Stimulated activated naive B cell treated with anti-CD40 and anti-IgM and Interleukin-4, amounts not matched to agents 10 μg/mL and 1 μg/mL and 100 μg/mL, for 72 hours (primary cell): ENCODE data around the gene CPE.

Experiments
- ATAC-seq, 2 donors: fragments of 150-1000 bp; cut with Tn5 transposase; replicated peaks; 2 replicates each; pipeline ENCODE4 v1.10.0; 2021; ENCODE audit warnings: moderate library complexity in 1 of 2
- DNase-seq: peaks from one replicate; pipeline ENCODE4 v3.0.0; 2021
- H3K27ac Mint-ChIP-seq: one replicate; pipeline ENCODE4 v1.8.0; 2022; ENCODE audit warnings: mild to moderate bottlenecking, mixed read lengths
- H3K27me3 Mint-ChIP-seq, 2 donors: one replicate each; pipeline ENCODE4 v1.8.0; 2022; ENCODE audit warnings: mixed read lengths in 2 of 2
- H3K36me3 Mint-ChIP-seq, 2 donors: one replicate each; pipeline ENCODE4 v1.8.0; 2022; ENCODE audit warnings: mixed read lengths in 2 of 2, mild to moderate bottlenecking in 1 of 2
- H3K4me1 Mint-ChIP-seq, 2 donors: one replicate each; pipeline ENCODE4 v1.8.0; 2022; ENCODE audit warnings: mixed read lengths in 2 of 2, mild to moderate bottlenecking in 1 of 2
- H3K4me3 Mint-ChIP-seq, 2 donors: one replicate each; pipeline ENCODE4 v1.8.0; 2022; ENCODE audit warnings: mild to moderate bottlenecking in 2 of 2, mixed read lengths in 2 of 2, moderate library complexity in 1 of 2
- H3K9me3 Mint-ChIP-seq, 2 donors: one replicate each; pipeline ENCODE4 v1.8.0; 2022; ENCODE audit warnings: mixed read lengths in 2 of 2, mild to moderate bottlenecking in 1 of 2

The CPE gene

DNA sequence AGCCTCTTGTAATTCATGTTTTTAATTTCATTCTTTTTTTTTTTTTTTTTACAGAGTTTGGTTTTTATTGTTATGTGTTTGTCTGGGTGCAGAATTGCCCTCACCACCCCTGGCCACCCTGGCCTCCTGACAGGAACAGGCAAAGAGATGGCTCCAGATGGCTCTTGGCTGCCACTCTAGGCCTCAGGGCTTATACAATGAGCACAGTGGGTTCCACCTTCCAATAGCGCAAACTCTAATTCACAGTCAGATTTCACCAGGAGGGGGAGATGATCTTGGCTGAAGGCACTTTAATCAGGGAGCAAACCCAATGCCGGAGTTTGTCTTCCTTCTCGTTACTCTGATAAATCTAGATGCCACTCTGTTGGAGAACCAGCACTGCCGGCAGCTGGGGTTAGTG, 24.8 kb downstream of the CPE start:
- no peak overlapping the region for H3K27ac Mint-ChIP-seq
- DNase-seq: no peak
- H3K27me3 Mint-ChIP-seq: peaks cover 4 to 7% of the 10 kb centered on the region in 2 donors
- H3K4me3 Mint-ChIP-seq: no peak overlapping the region
- no peaks in the 10 kb centered on the region for H3K9me3 Mint-ChIP-seq
- ATAC-seq: no peak
- peaks cover 0 to 1% of the 10 kb centered on the region in 2 donors for H3K4me1 Mint-ChIP-seq
- H3K36me3 Mint-ChIP-seq: no peaks in the 10 kb centered on the region

DNA sequence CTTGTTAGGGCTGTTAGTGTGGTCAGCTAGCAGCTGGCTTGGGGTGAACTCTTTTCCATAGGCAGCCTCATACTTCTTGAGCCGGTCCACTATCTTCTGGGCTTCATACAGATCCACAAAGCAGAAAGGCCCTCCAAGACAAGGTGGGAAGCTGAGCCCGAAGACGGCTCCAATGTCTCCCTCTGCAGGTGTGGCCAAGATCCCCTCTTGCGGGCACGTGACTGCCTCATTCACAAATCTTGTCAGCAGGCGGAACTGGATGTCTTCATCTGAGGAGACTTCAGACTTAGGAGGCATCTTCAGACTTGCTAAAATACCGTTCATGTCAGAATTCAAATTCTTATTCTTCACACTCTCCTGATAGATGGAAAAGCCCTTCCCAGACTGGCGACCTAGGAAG, 25.3 kb downstream of the CPE start:
- Mint-ChIP-seq H3K4me3 (no peak overlapping the region), H3K27me3 (peaks cover 7% of the 10 kb centered on the region in 2 donors), H3K4me1 (peaks cover 0 to 1% of the 10 kb centered on the region in 2 donors), H3K9me3 (no peaks in the 10 kb centered on the region), H3K36me3 (no peaks in the 10 kb centered on the region), H3K27ac (no peak overlapping the region)
- ATAC-seq (no peak), DNase-seq (no peak)

DNA sequence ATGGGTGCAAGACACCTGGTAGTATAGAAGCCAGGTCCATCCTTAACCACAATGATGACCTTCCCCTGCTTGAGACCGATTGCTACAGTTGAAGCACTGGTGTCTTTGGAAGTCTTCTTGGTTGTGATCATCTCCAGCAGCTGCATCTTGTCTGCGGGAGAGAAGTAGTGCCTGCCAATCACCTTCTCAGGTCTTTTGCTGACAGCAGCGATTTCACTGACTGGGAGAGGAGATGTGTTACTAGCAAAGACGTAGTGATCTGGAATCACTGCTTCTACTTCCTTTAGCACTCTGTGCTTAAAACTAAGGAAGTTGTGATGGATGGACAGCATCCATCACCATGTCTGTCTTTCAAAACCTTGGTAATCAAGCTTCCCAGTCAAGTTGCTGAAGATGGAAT, 25.9 kb downstream of the CPE start:
- H3K9me3 Mint-ChIP-seq: no peaks in the 10 kb centered on the region
- no peak for ATAC-seq
- no peak for DNase-seq
- peaks cover 7% of the 10 kb centered on the region in 2 donors for H3K27me3 Mint-ChIP-seq
- no peak overlapping the region for H3K27ac Mint-ChIP-seq
- peaks cover 0 to 1% of the 10 kb centered on the region in 2 donors for H3K4me1 Mint-ChIP-seq
- no peak overlapping the region for H3K4me3 Mint-ChIP-seq
- no peaks in the 10 kb centered on the region for H3K36me3 Mint-ChIP-seq

DNA sequence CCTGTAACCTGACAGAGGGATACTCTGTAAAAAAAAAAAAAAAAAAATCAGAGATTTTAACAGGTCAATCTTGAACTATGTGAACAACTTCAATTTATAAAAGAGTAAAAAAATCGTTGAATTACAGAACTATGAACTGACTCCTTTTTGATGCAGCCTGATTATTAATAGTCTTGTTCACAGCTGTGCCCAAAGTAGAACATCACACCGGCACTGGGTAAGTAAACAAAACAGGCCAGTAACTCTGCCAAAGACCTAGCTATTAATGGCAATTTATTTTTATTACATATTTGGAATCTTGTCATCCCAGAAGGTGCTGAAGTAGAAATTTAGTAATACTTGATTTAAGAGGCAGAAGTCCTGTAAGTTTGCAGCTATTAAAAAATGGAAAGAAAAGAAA, 31.4 kb downstream of the CPE start:
- Mint-ChIP-seq H3K27ac (no peak overlapping the region), H3K27me3 (peaks cover 6 to 19% of the 10 kb centered on the region in 2 donors), H3K9me3 (no peaks in the 10 kb centered on the region), H3K36me3 (no peaks in the 10 kb centered on the region), H3K4me1 (no peaks in the 10 kb centered on the region), H3K4me3 (no peak overlapping the region)
- DNase-seq (no peak), ATAC-seq (no peak)

DNA sequence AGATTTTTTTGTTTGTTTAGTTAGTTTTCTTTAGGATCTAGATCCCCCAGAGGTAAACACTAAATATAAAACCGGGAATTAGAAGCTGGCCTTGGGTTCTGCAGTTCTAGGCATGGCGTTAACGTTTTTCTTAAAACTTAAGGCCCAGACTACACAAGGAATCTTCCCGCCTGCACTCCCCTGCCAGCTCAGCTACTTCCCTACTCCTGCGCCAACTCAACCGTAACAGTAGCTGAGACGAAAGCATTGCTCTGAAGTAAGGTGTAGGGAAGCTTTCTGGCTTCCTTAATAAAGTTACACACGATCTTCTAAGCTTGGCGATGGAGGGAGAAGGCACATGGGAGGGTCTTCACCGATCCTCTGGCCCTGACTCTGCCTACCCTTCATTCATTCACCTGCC, 37.1 kb downstream of the CPE start:
- Mint-ChIP-seq H3K4me3 (no peak overlapping the region), H3K27me3 (peaks cover 18 to 19% of the 10 kb centered on the region in 2 donors), H3K27ac (no peak overlapping the region), H3K9me3 (no peaks in the 10 kb centered on the region), H3K36me3 (no peaks in the 10 kb centered on the region), H3K4me1 (no peaks in the 10 kb centered on the region)
- ATAC-seq (no peak), DNase-seq (no peak)

DNA sequence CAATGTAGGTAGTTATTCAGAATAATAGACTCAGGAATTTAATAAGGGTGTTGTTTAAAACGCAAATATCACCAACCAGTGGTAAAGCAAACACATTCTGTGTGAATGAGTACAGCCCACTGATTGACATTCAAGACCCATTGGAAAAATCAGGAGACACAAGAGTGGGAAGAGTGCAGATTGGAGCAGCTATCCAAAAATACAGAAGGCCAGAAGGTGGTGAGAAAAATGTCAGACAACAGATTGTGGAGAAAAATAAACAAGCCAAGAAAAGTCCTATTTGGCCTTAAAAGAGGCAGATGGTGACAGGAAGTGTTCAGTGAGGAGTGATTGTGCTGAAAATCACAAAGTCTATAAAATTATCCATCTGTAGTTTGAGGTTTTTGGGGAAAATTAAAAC, 39.3 kb downstream of the CPE start:
- ATAC-seq (no peak), DNase-seq (no peak)
- Mint-ChIP-seq H3K36me3 (no peaks in the 10 kb centered on the region), H3K27ac (no peak overlapping the region), H3K4me1 (no peaks in the 10 kb centered on the region), H3K4me3 (no peak overlapping the region), H3K27me3 (peaks cover 8 to 13% of the 10 kb centered on the region in 2 donors), H3K9me3 (no peaks in the 10 kb centered on the region)

DNA sequence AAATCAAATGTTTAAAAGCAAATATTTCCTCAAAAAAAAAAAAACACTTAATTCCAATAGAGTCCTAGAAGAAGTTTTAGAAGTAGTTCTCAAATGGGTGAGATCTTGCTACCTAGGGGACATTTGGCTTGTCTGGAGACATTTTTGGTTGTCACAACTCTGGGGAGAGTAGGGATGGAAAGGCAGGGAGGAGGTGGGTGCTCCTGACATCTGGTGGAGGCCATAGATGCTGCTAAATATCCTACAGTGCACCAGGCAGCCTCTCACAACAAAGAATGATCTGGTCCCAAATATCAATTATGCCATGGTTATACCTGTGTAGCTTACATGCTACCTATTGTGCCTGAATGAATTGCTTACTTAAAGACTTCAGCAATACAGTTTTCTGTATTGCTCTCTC, 46.8 kb downstream of the CPE start:
- Mint-ChIP-seq H3K27me3 (peaks cover 7 to 10% of the 10 kb centered on the region in 2 donors), H3K36me3 (peaks cover 0 to 3% of the 10 kb centered on the region in 2 donors), H3K4me1 (peaks cover 0 to 4% of the 10 kb centered on the region in 2 donors), H3K27ac (no peak overlapping the region), H3K9me3 (peaks cover 4% of the 10 kb centered on the region in 2 donors), H3K4me3 (no peak overlapping the region)
- DNase-seq (no peak), ATAC-seq (no peak)

DNA sequence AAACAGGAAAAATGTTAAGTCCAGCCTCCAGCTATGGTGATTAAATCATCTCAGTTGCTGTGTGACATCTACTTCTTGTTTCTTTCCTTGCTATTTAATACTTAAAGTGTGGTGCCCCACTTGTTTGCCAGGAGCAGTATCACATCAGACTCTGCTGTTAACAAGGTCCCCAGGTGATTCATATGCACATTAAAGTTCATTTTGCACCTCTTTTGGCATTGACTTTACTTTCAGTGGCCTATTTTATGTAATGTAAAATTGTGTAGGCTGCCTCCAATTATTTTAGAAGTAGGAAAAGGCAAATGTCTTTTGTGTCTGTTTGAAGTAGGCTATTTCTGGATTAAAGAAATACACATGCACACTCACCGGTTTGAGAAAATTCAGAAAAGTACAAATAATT, 47.5 kb downstream of the CPE start:
- no peak overlapping the region for H3K27ac Mint-ChIP-seq
- ATAC-seq (no peak), DNase-seq (no peak)
- peaks cover 0 to 3% of the 10 kb centered on the region in 2 donors for H3K36me3 Mint-ChIP-seq
- peaks cover 4% of the 10 kb centered on the region in 2 donors for H3K9me3 Mint-ChIP-seq
- H3K4me3 Mint-ChIP-seq: no peak overlapping the region
- H3K27me3 Mint-ChIP-seq: peaks cover 7 to 10% of the 10 kb centered on the region in 2 donors
- peaks cover 0 to 4% of the 10 kb centered on the region in 2 donors for H3K4me1 Mint-ChIP-seq

DNA sequence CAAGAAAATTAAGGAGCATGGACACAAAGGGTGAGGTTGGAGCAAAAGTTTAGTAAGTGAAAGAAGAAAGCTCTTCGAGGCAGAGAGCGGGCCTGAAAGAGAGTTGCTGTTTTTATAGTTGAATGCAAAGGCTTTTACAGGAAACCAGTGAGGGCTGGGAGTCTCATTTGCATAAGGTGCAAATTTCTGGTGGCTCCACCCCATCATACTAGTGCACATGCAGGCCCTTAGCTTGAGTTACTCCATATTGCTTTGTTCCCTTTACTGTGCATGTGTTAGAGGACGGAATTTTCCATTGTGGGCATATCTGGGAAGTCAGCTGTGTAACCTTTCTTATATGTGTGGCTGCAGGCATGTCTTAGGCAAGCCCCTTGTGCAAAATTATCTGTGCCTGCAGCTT, 48.0 kb downstream of the CPE start:
- Mint-ChIP-seq H3K27me3 (peaks cover 10 to 13% of the 10 kb centered on the region in 2 donors), H3K27ac (no peak overlapping the region), H3K4me1 (peaks cover 0 to 4% of the 10 kb centered on the region in 2 donors), H3K36me3 (peaks cover 0 to 3% of the 10 kb centered on the region in 2 donors), H3K9me3 (peaks cover 4% of the 10 kb centered on the region in 2 donors), H3K4me3 (no peak overlapping the region)
- ATAC-seq (no peak), DNase-seq (no peak)

DNA sequence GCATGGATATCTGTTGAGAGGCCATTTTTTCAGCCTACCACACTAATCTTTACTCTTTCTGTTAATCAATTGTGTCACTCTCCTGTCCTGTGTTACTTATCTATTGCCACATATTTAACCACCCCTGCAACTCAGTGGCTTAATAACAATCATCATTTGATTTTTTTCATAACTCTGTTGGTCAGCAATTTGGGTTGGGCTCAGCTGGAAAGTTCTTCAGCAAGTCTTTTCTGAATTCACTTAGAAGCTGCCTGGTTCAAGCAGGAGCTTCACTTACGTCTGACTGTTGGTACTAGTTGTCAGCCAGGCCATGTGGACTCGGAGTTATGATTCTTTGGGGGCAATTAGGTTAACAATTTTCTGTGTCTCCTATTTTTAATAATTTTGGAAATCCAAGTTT, 50.1 kb downstream of the CPE start:
- ATAC-seq: no peak
- peaks cover 16 to 24% of the 10 kb centered on the region in 2 donors for H3K27me3 Mint-ChIP-seq
- peaks cover 0 to 3% of the 10 kb centered on the region in 2 donors for H3K36me3 Mint-ChIP-seq
- no peak overlapping the region for H3K27ac Mint-ChIP-seq
- H3K9me3 Mint-ChIP-seq: peaks cover 4 to 7% of the 10 kb centered on the region in 2 donors
- H3K4me3 Mint-ChIP-seq: no peak overlapping the region
- H3K4me1 Mint-ChIP-seq: peaks cover 0 to 4% of the 10 kb centered on the region in 2 donors
- no peak for DNase-seq

DNA sequence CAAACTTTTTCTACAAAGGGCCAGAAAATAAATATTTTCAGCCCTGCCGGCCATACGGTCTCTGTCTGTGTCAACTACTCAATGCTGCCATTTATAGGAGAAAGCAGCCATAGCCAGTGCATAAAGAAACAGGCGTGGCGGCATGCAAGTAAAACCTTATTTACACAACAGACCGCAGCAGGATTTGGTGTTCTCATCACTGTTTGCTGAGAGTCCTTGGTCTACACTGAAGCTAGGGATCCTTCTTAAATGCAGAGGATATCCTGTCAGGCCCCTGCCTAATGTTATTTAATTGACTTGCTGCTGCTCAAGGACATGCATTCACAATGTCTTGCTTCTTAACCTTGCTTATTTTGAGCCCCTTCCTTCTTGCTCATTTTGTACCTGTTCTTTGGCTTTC, 54.7 kb downstream of the CPE start:
- Mint-ChIP-seq H3K9me3 (peaks cover 0 to 3% of the 10 kb centered on the region in 2 donors), H3K27me3 (peaks cover 12 to 14% of the 10 kb centered on the region in 2 donors), H3K36me3 (no peaks in the 10 kb centered on the region), H3K4me1 (no peaks in the 10 kb centered on the region), H3K27ac (no peak overlapping the region), H3K4me3 (no peak overlapping the region)
- no peak for ATAC-seq
- no peak for DNase-seq

DNA sequence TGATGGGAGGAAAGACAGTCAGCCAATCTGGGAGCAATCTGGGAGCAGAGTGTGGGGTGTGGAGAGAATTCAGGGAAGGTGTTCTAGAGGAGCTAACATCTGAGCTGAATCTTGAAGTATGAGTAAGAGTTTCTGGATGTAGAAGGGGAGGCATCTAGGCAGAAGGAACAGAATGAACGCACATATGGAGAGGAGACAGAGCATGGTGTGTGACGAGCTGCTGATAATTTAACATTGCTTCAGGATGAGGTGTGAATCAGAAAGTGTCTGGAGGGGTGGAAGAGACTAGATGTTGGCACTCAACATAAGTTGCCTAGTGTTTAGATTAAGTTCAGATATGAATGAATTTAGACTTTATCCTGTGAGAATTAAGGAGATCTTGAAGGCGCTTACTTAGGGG, 58.9 kb downstream of the CPE start:
- no peak overlapping the region for H3K27ac Mint-ChIP-seq
- peaks cover 0 to 1% of the 10 kb centered on the region in 2 donors for H3K9me3 Mint-ChIP-seq
- H3K4me1 Mint-ChIP-seq: no peaks in the 10 kb centered on the region
- no peaks in the 10 kb centered on the region for H3K36me3 Mint-ChIP-seq
- peaks cover 6 to 11% of the 10 kb centered on the region in 2 donors for H3K27me3 Mint-ChIP-seq
- ATAC-seq: no peak
- no peak overlapping the region for H3K4me3 Mint-ChIP-seq
- no peak for DNase-seq

DNA sequence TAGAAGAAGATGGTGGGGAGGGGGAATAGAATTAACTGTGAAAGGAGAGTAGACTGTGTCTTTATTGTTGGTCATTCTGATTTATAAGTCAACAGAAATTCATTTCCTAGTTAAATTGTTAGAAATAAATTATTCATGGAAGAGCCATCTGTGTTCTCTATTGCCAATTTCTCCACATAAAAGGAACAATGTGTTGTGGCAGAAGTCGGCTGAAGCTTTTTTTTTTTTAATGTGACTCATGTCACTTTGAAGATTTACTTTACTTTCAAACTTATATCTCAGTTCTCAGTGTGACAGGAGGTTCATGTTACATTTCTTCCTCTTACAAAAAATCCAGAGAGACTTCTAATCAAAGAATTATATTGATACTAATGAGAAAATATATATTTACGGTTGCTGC, 60.5 kb downstream of the CPE start:
- Mint-ChIP-seq H3K4me1 (no peaks in the 10 kb centered on the region), H3K27ac (no peak overlapping the region), H3K4me3 (no peak overlapping the region), H3K27me3 (peaks cover 3 to 12% of the 10 kb centered on the region in 2 donors), H3K9me3 (no peaks in the 10 kb centered on the region), H3K36me3 (no peaks in the 10 kb centered on the region)
- ATAC-seq (no peak), DNase-seq (no peak)

DNA sequence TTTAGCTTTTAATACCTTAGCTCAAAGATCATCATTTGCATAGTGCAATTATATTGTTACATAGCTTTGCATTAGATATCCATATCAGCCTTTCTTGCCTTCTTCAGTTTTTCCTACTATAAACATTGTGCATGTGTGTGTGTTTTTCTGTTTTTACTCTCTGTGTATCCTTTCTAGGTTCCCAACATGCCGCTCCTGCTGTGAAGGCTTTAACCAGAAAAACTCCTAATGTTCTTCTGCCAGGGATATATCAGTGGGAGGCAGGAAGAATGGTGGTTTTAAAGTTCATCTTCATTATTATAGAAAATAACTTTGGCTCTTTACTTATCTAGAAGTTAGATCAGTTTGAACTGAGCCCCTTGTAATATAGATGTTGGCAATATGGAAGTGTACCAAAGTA, 61.2 kb downstream of the CPE start:
- DNase-seq: no peak
- no peaks in the 10 kb centered on the region for H3K36me3 Mint-ChIP-seq
- H3K27ac Mint-ChIP-seq: no peak overlapping the region
- peaks cover 4 to 19% of the 10 kb centered on the region in 2 donors for H3K27me3 Mint-ChIP-seq
- ATAC-seq: no peak
- H3K4me1 Mint-ChIP-seq: no peaks in the 10 kb centered on the region
- H3K9me3 Mint-ChIP-seq: no peaks in the 10 kb centered on the region
- no peak overlapping the region for H3K4me3 Mint-ChIP-seq

DNA sequence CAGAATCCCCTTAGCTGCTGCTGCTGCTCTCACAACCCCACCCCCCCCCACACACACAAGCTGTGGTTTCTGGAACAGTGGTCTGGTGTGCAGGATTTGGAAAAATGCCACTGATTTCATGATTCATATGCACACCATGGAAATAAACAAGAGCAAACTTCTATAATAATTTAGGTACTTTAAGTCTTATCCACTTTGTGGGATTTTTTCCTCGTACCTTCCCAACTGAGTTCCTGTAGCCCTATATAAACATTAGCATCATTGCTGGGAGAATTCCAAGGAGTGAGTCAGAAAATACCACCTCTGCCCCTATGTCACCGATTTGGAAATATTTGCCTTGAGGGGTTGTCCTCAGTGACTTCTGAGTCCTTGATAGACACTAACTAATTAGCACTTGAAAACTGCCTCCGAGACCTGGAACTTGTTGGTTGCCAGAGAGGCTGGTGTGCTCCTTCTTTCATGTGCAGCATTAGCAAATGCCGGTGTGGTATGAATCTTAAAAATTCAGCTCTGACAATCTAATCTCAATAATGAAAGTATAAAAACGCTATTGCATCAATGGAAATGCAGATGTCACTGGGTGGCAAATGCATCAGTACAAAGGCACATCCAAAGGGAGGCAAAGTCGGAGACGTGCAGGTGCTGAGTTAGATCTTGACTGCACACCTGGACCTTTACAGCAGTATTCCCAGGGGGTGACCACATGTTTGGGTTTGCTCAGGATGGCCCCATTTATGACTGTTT, 61.8 kb downstream of the CPE start:
- Mint-ChIP-seq H3K4me1 (no peaks in the 10 kb centered on the region), H3K4me3 (no peak overlapping the region), H3K27me3 (peaks cover 3 to 19% of the 10 kb centered on the region in 2 donors), H3K9me3 (no peaks in the 10 kb centered on the region), H3K36me3 (no peaks in the 10 kb centered on the region), H3K27ac (no peak overlapping the region)
- DNase-seq: no peak
- ATAC-seq: no peak
